NCI-H345 treated with DMSO at 0.1 percent for 48 hours (cell line): ENCODE results near the gene MYO3B.
"Not testable (repeated sequence)": the region's sequence is repeated elsewhere in the genome, so short reads cannot be mapped to it uniquely, and the experiment has no call there.

Experiments
- DNase-seq: peaks from one replicate; lab custom pipeline; 2025; ENCODE audit not compliant: unreplicated experiment; lab: John Stamatoyannopoulos, UW

MYO3B gene

GRCh38 chr2:170332676-170333402 lies 154.9 kb downstream of the MYO3B start:
- peak; percentile 91 for DNase-seq

DNA sequence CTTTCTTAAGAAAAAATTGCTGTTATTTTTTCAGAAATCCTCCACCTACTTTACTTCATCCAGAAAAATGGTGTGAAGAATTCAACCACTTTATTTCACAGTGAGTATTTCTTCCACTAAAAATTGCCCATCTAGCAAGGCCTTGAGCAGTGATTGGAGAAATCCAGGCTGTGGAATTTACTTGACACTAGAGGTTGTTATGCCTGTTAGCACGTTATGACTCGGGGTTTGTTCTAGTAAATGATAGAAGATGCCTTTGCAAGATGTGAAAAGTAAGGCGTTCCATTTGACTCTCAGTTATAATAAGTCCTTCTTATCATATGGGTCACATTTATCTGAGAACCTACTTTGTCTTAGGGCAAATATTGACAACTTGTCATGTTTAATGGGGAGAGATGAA lies 157.4 kb downstream of the MYO3B start:
- DNase-seq: no peak

DNA sequence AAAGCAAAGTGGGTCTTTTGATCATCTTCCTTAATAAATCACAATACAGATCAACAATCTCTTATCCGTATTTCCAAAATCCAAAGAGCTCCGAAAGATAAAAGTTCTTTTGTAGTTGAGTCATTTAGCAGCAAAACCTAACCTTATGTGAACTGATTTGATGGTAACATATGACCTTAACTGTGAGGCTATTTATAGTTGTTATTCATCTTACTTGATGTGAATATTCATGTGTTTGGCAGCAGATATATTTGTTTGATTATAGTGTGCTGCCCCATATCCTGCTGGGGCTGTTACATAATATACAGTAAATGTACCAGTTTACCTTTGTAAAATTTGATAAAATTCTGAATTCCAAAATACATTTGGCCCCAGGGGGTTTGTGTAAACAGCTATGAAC lies 158.5 kb downstream of the MYO3B start:
- DNase-seq: no peak

DNA sequence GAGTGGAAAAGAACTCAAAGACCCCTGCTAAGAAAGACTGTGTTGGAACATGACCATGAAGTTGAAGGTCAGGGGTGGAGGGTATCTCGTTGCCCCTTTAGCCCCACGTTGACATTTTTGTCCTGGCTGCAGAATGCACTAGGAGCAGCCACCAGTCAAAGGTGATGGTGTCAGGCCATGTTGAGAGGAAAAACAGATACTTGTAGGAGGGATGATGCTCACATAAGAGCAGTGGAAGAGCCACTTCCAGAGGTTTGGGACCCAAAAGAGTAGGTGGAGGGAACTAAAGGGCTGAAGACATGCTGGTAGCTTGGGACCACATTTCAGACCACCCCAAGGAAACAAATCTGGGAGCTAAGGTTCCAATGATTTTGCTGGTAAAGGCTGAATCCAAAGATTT lies 159.0 kb downstream of the MYO3B start:
- no peak for DNase-seq

- DNase-seq: no peak
Measured at GRCh38 chr2:170339322-170339721, 161.4 kb downstream of the MYO3B start.

- no peak for DNase-seq
Measured at GRCh38 chr2:170339750-170340692, 162.1 kb downstream of the MYO3B start.

DNA sequence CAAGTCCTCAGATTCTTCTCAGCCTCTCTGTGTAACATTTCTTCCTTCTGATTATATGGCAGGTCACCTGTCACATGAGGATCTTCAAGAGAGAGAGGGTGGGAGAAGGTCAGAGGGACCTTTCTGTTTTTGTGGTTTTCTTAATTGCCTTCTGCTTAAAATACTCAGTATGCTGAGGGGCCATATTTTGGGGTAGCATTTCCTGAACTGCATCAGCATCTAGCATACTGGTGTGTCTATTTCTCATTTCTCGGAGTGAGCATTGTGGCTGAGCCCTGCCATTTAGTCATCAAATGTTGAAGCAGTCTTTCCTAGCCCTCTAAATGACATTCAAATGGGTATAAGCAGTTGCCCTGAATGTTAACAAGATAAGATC lies 162.7 kb downstream of the MYO3B start:
- no peak for DNase-seq

DNA sequence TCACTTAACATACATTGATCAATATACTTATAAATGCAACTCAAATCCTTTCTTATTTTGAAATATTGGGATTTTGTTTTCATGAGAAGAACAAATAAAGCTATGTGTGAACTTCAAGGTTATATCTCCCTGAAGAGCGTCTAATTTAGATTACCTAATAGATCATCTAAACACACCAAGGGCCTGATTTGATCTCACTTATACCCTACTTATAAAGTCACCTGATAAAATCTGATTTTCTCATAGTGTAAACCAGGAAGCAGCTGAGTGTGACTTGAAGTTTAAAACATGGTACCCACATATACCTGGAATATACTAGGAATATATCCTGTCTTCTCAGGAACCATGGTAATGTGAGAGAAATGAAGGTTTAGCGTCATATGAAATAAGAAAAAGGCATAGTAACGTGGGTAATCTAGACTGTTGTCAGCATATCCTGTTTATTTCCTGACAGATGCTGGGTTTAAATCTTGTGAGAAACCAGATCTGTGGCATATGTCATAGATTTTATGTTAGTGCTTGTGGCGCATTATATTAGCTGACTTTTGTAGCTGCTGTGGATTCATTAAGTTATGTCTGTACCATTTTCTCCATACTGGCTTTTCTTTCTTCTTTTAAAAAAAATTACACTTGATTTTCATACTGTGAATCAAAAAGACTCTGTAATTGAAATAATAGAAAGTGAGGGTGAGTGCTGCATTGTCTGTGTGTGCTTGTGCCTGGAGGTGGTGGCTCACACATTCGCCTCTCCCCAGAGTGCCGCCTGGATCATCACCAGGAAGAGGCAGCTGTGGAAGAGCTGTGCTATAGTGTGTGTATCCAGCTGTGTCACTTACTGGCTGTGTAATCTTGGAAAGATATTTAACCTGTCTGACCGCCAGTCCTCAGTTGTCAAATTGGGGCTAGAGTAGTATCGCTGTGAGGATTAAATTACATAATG lies 164.0 kb downstream of the MYO3B start:
- DNase-seq: no peak

- DNase-seq: no peak
Measured at GRCh38 chr2:170344663-170345346, 166.9 kb downstream of the MYO3B start.

DNA sequence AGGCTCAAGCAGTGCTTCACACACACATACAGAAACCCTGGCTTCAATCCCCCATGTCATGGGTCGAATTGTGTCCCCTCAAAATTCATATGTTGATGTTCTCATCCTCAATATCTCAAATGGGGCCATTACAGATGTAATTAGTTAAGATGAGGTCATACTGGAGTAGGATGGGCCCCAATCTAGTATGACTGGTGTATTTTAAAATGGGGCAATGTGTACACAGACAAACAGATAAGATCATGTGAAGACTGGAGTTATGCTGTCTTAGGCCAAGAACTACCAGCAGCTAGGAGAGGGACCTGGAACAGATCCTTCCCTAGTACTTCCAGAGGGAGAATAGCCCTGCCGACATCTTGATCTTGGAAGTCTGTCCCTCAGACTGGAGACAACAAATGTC lies 167.7 kb downstream of the MYO3B start:
- DNase-seq: no peak

GRCh38 chr2:170349269-170349668 lies 171.3 kb downstream of the MYO3B start:
- not testable (repeated sequence) for DNase-seq

- no peak for DNase-seq
Measured at GRCh38 chr2:170350929-170351826, 173.2 kb downstream of the MYO3B start.

- no peak for DNase-seq
Measured at GRCh38 chr2:170353723-170354122, 175.8 kb downstream of the MYO3B start.

DNA sequence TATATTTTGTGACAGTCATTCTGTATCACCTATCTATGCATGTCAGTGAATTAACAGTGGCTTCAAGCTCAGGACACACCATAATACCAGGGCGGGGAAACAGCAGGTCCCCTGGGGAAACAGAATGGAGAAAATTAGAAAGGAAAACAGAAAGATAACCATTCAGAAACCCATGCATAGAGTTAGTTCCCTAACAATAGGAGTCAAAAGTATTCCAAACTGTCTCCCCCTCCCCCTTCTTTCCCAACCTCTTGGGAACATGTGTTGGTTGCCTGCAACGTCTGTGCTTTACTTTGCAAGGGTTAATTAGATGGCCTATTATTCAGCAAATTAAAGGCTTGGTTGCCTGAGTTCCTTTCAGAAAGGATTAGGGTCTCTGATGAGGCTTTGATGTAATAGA lies 176.4 kb downstream of the MYO3B start:
- DNase-seq: peak; percentile 63

DNA sequence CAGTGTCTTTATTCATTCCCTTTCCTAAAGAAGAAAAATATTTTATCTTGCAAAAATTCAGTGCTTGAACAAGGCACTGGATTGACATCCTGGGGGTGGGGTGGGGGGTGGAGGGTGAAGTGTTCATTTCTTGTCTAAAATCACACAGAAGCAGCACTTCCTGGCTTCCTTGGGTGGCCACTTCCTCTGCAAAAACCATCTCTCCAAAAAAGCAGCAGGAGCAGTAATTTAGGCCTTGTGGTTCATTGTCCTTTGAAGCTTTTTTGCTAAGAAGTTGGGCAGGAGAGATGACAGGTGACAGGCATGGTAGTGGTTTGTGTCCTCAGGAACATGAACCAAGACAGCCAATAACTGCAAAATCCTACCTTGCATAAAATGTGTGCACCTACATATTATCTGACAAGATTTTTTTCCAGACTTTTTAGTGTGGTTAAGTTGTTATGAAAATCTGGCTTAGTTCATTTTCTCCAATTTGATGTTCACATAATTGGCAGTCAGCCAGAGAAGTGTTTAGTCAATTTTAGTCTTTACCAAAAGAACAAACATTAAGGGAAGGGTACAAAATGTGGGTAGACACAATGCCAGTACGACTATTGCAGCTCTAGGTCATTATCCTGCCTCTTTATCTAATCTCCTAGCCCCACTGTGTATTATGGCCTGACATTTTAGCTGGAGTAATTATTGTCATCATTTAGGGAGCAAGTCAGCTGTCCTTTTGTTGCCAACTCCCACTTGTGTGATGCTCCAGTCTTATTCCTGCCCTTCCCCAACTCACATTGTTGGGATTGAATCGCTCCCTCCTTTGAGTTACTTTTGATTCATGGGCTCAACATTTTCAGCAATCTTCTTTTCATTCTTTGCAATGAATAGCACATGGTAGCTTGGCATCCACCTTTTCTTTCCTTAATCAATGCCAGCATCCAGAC lies 177.2 kb downstream of the MYO3B start:
- peak; percentile 88 for DNase-seq

DNA sequence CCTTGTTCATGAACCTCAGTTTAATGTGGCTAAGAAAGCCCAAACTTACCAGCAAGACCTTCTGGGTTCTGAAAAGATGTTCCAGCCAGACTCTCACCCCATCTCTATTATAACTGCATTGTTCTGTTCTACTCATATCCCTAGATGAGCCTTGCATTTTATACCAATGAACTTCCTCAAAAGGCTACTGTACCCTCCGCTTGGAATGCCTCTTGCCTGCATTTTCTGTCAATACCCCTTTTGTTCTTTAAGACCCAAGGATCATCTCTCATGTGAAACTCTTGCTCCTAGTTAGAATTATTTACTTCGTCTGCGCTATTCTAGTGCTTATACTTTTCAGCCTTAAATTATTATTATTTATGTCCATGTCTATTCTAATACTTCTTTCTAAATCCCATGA lies 181.5 kb downstream of the MYO3B start:
- DNase-seq: no peak

GRCh38 chr2:170360546-170361089 lies 182.7 kb downstream of the MYO3B start:
- no peak for DNase-seq
